Measurements from ENCODE around the gene ICA1L. TPM values are rescaled to one million over a fixed set of nuclear protein-coding genes. Genes with fewer than 3 reads are reported as not detected.
"Not testable (repeated sequence)": the region's sequence is repeated elsewhere in the genome, so short reads cannot be mapped to it uniquely, and the experiment has no call there.

The ICA1L gene
- total RNA-seq, 2 donors from 2014 or later, result 2.4 to 3.3 TPM

DNA sequence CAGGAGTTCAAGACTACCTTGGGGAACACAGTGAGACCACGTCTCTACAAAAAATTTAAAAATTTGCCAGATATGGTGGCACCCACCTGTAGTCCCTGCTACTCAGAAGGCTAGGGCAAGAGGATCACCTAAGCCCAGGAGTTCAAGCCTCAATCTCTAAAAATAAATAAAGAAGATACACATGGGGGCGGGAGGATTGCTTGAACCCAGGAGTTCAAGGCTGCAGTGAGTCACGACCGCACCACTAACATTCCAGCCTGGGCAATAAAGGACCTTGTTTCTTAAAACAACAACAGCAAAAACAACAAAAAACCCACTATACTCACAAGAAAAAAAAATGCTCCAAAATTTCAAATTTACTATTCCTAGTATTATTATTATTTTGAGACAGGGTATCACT is 10.0 kb upstream of the ICA1L start:
- Mint-ChIP-seq H3K36me3 (ENCODE audit: low read depth) (peaks cover 2% of the 10 kb centered on the region), H3K27me3 (no peaks in the 10 kb centered on the region), H3K4me1 (no peaks in the 10 kb centered on the region), H3K4me3 (no peak overlapping the region), H3K27ac (no peak overlapping the region)
- H3K9me3 ChIP-seq (ENCODE audit: control insufficient read depth, low read length, poor library complexity, severe bottlenecking), result no peaks in the 10 kb centered on the region
- ATAC-seq (no peak), DNase-seq (no peak)

DNA sequence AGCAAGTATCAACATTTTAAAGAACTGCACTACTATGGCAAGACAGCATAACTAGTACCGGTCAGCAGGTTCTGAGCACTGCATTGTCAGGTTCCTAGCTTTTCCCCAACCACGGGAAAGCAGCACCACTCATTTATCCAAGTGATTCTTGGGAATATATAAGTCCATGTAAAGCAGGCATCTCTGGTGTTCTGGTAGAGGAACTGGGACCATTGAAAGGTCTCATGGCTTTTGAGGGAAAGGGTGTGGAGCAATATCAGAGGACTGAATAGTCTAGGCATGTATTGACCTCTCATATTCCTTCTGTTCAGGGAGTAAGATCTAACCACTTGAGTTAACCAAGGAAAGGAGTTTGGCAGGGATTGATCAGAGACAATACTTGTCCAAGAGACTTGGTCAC is 6.1 kb upstream of the ICA1L start:
- no peaks in the 10 kb centered on the region for H3K9me3 ChIP-seq (ENCODE audit: control insufficient read depth, low read length, poor library complexity, severe bottlenecking)
- no peaks in the 10 kb centered on the region for H3K27me3 Mint-ChIP-seq
- H3K4me3 Mint-ChIP-seq, result no peak overlapping the region
- H3K36me3 Mint-ChIP-seq (ENCODE audit: low read depth), result no peaks in the 10 kb centered on the region
- no peak overlapping the region for H3K27ac Mint-ChIP-seq
- no peak for ATAC-seq
- H3K4me1 Mint-ChIP-seq, result peaks cover 2% of the 10 kb centered on the region
- no peak for DNase-seq

GRCh38 chr2:202870431-202871299 is 901 bp downstream of the ICA1L start:
- DNase-seq, result peak; percentile 23 to 41 (median 26)
- no peaks in the 10 kb centered on the region for H3K9me3 ChIP-seq (ENCODE audit: control insufficient read depth, low read length, poor library complexity, severe bottlenecking)
- ATAC-seq, result peak; percentile 88
- H3K4me1 Mint-ChIP-seq, result peaks cover 7% of the 10 kb centered on the region
- no peaks in the 10 kb centered on the region for H3K36me3 Mint-ChIP-seq (ENCODE audit: low read depth)
- peak overlapping the region; percentile 92 for H3K4me3 Mint-ChIP-seq
- H3K27ac Mint-ChIP-seq, result peak overlapping the region; percentile 90
- H3K27me3 Mint-ChIP-seq, result no peaks in the 10 kb centered on the region

GRCh38 chr2:202861987-202862386 is 9.6 kb downstream of the ICA1L start:
- ATAC-seq, result no peak
- H3K4me3 Mint-ChIP-seq, result no peak overlapping the region

DNA sequence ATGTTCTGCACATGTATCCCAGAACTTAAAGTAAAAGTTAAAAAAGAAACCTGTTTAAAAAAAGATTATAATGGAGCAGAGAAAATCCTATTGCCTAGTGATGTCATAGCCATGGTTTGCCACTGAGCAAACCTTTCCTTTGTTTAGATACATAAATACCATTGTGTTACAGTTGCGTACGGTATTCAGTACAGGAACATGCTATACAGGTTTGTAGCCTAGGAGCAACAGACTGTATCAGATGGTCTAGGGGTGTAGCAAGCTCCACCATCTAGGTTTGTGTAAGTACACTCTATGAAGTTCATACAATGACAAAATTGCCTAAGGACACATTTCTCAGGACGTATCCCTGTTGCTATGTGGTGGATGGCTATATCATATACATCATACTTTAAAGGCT is 13.0 kb downstream of the ICA1L start:
- no peaks in the 10 kb centered on the region for H3K9me3 ChIP-seq (ENCODE audit: control insufficient read depth, low read length, poor library complexity, severe bottlenecking)
- ATAC-seq, result no peak
- no peak for DNase-seq
- no peak overlapping the region for H3K4me3 Mint-ChIP-seq
- H3K36me3 Mint-ChIP-seq (ENCODE audit: low read depth), result no peaks in the 10 kb centered on the region
- H3K27ac Mint-ChIP-seq, result no peak overlapping the region
- no peaks in the 10 kb centered on the region for H3K27me3 Mint-ChIP-seq
- H3K4me1 Mint-ChIP-seq, result peaks cover 4% of the 10 kb centered on the region

More at GRCh38 chr2:202861987-202862386, 9.6 kb downstream of the ICA1L start:
- no peaks in the 10 kb centered on the region for H3K9me3 ChIP-seq (ENCODE audit: control insufficient read depth, low read length, poor library complexity, severe bottlenecking)
- no peak for DNase-seq
- Mint-ChIP-seq H3K4me1 (no peaks in the 10 kb centered on the region), H3K27ac (no peak overlapping the region), H3K27me3 (no peaks in the 10 kb centered on the region), H3K36me3 (ENCODE audit: low read depth) (no peaks in the 10 kb centered on the region)

- not testable (repeated sequence) for H3K36me3 Mint-ChIP-seq (ENCODE audit: low read depth); H3K4me1 Mint-ChIP-seq; ATAC-seq; H3K4me3 Mint-ChIP-seq; H3K9me3 ChIP-seq (ENCODE audit: control insufficient read depth, low read length, poor library complexity, severe bottlenecking); DNase-seq; H3K27me3 Mint-ChIP-seq; H3K27ac Mint-ChIP-seq
Measured at GRCh38 chr2:202849343-202849742, 22.2 kb downstream of the ICA1L start.

DNA sequence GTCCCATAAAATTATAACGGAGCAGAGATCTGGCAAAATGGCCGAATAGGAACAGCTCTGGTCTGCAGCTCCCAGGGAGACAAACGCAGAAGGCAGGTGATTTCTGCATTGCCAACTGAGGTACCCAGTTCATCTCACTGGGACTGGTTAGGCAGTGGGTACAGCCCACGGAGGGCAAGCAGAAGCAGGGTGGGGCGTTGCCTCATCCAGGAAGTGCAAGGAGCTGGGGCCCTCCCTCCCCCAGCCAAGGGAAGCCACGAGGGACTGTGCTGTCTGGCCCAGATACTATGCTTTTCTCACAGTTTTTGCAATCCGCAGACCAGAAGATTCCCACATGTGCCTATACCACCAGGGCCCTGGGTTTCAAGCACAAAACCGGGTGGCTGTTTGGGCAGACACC is 22.8 kb downstream of the ICA1L start:
- ATAC-seq (no peak), DNase-seq (no peak)
- Mint-ChIP-seq H3K4me3 (no peak overlapping the region), H3K27ac (no peak overlapping the region), H3K4me1 (no peaks in the 10 kb centered on the region), H3K27me3 (no peaks in the 10 kb centered on the region), H3K36me3 (ENCODE audit: low read depth) (peaks cover 6% of the 10 kb centered on the region)
- H3K9me3 ChIP-seq (ENCODE audit: control insufficient read depth, low read length, poor library complexity, severe bottlenecking), result no peaks in the 10 kb centered on the region

DNA sequence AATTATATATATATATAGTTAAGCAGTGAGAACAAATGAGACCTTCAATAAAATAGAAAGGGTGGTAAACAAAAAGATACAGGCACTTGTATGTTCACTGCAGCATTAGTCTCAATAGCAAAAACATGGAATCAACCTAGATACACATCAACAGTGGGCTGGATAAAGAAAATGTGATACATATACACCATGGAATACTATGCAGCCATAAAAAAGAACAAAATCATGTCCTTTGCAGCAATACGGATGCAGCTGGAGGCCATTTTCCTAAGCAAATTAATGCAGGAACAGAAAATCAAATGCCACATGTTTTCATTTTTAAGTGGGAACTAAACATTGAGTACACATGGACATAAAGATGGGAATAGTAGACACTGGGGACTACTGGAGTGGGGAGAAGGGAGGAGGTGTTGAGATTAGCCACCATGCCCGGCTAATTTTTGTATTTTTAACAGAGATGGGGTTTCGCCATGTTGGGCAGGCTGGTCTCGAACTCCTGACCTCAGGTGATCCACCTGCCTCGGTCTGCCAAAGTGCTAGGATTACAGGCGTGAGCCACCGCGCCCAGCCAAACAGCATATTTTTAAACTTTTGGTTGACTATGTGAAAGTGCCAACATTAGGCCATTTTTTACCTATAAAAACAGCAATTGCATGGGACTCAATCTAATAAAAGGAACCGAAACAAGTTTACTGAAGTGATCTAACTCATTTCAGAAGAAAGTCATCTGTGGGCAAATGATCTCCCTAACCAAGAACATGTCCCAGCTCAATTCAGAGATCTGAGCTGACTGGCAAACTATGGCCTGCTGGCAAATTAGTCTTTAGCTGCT is 23.7 kb downstream of the ICA1L start:
- ATAC-seq, result no peak
- H3K27ac Mint-ChIP-seq, result no peak overlapping the region
- no peaks in the 10 kb centered on the region for H3K9me3 ChIP-seq (ENCODE audit: control insufficient read depth, low read length, poor library complexity, severe bottlenecking)

DNA sequence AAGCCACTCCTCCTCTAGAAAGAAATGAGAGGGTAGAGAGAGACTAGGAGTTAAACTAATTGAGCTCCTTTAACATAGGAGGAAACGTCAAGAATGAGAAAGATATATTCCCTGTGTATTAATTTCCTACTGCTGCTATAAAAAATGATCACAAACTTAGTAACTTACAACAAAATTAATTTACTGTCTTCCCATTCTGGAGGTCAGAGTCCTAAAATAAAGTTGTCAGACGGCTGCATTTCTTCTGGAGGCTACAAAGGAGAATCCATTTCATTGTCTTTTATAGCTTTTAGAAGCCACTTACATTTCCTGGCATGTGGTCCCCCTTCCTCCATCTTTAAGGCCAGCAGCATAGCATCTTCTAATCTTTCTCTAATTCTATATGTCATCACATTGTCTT is 26.9 kb downstream of the ICA1L start:
- Mint-ChIP-seq H3K4me1 (peaks cover 2% of the 10 kb centered on the region), H3K4me3 (no peak overlapping the region), H3K27ac (no peak overlapping the region), H3K36me3 (ENCODE audit: low read depth) (peaks cover 2% of the 10 kb centered on the region), H3K27me3 (no peaks in the 10 kb centered on the region)
- H3K9me3 ChIP-seq (ENCODE audit: control insufficient read depth, low read length, poor library complexity, severe bottlenecking), result peaks cover 5% of the 10 kb centered on the region
- no peak for ATAC-seq
- DNase-seq, result no peak

More for the DNA sequence above, 23.7 kb downstream of the ICA1L start:
- H3K36me3 Mint-ChIP-seq (ENCODE audit: low read depth), result peaks cover 6% of the 10 kb centered on the region
- no peaks in the 10 kb centered on the region for H3K4me1 Mint-ChIP-seq
- no peak for DNase-seq
- no peaks in the 10 kb centered on the region for H3K27me3 Mint-ChIP-seq
- H3K4me3 Mint-ChIP-seq, result no peak overlapping the region

DNA sequence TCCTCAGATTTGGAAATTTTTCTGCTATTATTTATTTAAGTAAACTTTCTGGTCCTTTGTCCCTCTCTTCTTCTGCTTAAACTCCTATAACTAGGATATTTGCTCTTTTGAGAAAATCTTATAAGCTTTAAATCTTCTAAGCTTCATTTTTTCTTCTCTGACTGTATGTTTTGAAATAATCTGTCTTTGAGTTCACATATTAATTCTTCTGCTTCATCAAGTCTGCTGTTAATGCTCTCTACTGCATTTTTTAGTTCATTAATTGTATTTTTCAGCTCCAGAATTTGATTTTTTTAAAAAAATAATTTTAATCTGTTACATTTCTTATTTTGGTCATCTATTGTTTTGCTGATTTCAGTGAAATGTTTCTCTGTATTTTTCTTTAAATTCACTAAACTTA is 28.9 kb downstream of the ICA1L start:
- H3K36me3 Mint-ChIP-seq (ENCODE audit: low read depth), result peaks cover 2% of the 10 kb centered on the region
- H3K9me3 ChIP-seq (ENCODE audit: control insufficient read depth, low read length, poor library complexity, severe bottlenecking), result peaks cover 5% of the 10 kb centered on the region
- ATAC-seq, result no peak
- H3K4me3 Mint-ChIP-seq, result no peak overlapping the region
- peaks cover 2% of the 10 kb centered on the region for H3K4me1 Mint-ChIP-seq
- DNase-seq, result no peak
- no peaks in the 10 kb centered on the region for H3K27me3 Mint-ChIP-seq
- H3K27ac Mint-ChIP-seq, result no peak overlapping the region

DNA sequence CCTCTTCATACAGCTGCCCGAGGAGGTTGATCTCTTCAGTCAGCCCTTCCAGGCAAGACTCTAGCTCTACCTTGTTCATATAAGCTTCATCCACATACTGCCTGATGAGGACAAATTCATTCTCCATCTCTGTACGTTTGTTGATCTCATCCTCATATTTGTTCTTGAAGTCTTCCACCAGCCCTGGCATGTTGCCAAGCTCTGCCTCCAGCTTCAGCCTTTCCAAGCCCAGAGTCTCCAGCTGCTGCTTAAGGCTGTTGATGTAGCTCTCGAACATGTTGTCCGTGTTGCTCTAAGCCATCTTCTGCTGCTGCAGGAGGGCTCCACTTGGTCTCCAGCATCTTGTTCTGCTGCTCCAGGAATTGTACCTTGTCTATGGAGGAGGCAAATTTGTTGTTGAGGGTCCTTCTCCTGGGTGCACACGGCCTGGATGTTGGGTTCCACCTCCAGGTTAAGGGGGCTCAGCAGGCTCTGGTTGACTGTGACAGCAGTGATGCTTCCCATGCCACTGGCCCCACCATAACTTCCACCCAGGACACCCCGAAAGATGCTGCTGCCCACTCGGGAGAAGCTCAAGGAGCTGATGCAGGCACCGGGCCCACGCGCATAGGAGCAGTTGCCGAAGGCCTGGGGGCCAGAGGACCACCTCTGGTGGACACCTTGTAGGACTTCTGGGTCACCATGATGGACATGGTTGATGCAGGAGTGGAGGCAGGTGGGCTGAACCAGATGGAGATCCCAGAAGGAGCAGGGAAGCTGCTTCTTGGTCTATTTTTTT is 30.3 kb downstream of the ICA1L start:
- Mint-ChIP-seq H3K4me1 (peaks cover 2% of the 10 kb centered on the region), H3K27ac (no peak overlapping the region), H3K27me3 (no peaks in the 10 kb centered on the region), H3K4me3 (no peak overlapping the region), H3K36me3 (ENCODE audit: low read depth) (peaks cover 2% of the 10 kb centered on the region)
- H3K9me3 ChIP-seq (ENCODE audit: control insufficient read depth, low read length, poor library complexity, severe bottlenecking), result peaks cover 5% of the 10 kb centered on the region
- DNase-seq (no peak), ATAC-seq (no peak)

DNA sequence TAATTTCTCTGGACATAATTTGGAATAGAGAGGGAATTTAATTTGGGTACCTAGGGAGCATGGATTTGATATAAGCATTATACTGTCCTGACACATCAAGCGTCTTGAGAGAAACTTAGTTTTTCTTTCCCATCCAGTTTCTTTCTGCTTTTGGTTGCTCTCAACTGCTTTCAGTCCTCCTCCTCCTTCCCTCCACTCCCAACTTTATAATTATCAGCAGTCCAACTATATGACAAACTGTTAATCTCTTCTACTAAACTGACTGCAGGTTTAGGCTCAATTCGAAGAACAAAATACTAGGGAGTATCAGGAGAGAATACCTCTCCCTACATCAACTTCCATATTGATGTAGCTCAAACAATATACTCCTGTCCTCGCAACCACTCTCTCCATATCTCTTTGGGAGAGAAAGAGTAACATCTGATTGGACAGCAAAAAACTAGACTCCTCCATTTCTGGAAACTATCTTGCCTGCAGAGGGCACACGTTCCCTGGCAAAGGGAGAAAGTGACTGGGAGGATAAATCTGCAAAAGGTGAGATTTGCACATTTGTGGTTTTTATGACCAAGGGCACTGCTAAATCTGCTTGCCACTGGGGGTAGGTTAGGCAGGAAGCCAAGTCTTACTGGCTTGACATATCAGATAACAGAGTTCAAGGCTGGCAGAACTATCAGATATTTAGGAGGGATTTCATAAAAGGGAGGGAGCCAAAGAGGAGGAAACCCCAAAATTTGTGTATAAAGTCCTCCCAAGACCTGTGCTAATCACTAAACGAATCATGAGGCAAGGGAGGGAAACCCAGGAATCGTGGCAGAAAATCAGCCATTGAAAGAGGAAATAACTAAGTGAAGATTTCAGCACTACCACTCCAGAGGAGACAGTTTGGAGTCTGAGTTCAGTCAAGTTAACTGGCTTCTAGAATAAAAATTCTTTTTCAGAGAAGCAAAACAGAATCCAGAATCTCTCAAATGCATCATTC is 40.0 kb downstream of the ICA1L start:
- DNase-seq (peak in 1 of 3 donors; percentile 13), ATAC-seq (peak; percentile 80)
- peak overlapping the region; percentile 45 for H3K27ac Mint-ChIP-seq
- H3K36me3 Mint-ChIP-seq (ENCODE audit: low read depth), result no peaks in the 10 kb centered on the region
- no peaks in the 10 kb centered on the region for H3K9me3 ChIP-seq (ENCODE audit: control insufficient read depth, low read length, poor library complexity, severe bottlenecking)
- H3K4me3 Mint-ChIP-seq, result no peak overlapping the region
- H3K4me1 Mint-ChIP-seq, result peaks cover 13% of the 10 kb centered on the region
- no peaks in the 10 kb centered on the region for H3K27me3 Mint-ChIP-seq
